Fibroblast of skin of abdomen (primary cell): ENCODE data around the gene MYL11.

ENCODE experiments used
- DNase-seq: peaks from one replicate; pipeline ENCODE4 v3.0.0-alpha.2; 2013

The MYL11 gene

GRCh38 chr16:30354423-30355143 is 20.0 kb upstream of the MYL11 start:
- DNase-seq: no peak

DNA sequence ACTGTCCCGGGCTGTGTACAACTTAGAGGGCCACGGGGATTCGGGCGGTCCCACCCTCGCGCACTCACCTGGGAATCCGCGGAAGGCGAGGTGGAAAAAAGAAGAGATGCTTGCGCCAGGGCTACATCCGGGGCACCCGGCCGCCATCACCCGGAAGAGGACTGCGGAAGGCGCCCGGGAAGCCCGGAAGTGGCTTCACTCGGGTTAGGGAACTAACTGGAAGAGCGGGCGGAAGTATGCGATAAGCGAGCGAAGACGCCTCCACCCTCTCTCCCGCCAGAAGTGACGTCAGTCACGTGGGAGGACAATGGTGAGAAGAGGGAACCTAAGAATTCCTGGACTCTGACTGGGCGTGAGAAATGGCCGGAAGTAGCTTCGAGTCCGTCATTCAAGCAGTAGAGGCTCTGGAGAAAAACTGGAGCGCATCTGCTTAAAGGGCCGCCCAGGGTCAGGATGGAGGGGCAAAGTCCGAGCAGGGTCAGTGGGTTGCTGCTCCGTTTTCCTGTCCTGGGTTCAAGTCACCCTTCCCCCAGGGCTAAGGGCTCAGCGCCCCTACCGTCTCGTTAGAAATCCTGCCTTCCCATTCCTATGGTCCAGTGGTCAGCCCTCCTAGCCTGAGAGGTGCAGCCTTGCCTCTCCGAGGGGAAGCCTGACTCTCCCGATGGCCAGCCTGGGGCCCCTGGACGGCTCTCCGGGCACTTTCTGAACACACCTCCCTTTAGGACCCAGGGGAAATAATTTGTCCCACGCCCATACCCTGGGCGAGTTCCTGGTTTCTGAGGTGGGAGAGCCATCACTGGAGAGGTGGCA is 19.3 kb upstream of the MYL11 start, which contains the start of gene CD2BP2:
Gene CD2BP2 (minus strand): TSS at position 165 of the 810 bp plus-strand sequence. CDS start 627 bp downstream, outside the sequence.
- DNase-seq: peak; percentile 100

- DNase-seq: no peak
These were observed 18.7 kb upstream of the MYL11 start for GRCh38 chr16:30355954-30356308.

DNA sequence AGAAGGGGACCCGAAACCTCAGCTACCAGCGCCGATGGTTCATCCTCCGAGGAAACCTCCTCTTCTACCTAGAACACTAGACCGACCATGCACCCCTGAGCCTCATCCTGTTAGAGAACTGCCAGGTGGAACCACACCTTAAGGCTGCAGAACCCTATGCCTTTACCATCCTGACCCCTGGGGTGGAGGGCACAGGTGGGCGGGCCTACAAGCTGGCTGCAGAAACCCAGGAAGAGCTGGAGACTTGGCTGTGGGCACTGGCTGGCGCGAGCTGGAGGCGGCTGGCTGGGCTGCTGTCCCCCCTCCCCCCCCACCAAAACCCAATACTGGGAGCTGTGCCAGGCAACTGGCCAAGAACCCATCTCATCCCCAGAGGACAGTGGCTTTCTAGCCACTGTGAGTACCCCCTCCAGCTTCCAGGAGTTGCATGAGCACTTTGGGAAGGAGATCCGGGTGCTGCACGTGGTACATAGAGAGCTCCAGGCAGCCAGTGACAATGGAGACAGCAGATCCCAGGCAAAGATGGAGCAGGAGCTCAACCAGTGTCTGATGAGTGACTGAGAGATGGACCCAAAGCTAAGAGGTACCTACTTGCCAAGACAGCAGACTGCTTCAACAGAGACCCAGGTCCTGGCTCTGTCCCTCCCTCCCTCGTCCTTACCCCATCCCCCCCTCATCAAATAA is 18.1 kb upstream of the MYL11 start:
- no peak for DNase-seq

DNA sequence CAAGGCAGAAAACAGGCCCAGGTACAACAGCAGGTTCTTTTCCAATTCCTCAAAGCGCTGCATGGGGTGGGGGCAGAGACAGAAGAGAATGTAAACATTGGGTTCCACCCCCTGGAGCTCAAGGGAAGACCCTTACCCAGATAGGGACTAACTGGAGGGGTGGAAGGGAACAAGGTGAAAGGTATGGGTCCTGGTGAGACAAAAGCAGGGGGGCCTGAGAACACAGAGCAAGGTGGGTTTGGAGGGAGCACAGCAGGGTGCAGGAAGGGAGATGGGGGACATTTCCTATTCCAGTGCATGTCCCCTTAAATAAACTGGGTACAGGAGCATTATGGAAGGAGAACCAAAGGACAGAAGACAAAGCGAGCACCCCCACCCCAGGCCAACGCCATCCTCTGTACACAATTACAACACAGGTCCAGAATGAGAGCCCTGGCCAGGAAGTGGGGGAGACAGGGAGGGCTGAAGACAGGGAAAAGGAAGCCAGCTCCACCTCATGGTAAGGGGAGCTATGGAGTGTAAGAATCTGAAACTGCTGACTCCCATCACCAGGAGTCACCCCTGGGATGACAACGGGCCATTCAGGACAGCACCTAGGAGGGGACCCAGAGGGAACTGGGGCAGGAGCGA is 17.4 kb upstream of the MYL11 start:
- DNase-seq: no peak

DNA sequence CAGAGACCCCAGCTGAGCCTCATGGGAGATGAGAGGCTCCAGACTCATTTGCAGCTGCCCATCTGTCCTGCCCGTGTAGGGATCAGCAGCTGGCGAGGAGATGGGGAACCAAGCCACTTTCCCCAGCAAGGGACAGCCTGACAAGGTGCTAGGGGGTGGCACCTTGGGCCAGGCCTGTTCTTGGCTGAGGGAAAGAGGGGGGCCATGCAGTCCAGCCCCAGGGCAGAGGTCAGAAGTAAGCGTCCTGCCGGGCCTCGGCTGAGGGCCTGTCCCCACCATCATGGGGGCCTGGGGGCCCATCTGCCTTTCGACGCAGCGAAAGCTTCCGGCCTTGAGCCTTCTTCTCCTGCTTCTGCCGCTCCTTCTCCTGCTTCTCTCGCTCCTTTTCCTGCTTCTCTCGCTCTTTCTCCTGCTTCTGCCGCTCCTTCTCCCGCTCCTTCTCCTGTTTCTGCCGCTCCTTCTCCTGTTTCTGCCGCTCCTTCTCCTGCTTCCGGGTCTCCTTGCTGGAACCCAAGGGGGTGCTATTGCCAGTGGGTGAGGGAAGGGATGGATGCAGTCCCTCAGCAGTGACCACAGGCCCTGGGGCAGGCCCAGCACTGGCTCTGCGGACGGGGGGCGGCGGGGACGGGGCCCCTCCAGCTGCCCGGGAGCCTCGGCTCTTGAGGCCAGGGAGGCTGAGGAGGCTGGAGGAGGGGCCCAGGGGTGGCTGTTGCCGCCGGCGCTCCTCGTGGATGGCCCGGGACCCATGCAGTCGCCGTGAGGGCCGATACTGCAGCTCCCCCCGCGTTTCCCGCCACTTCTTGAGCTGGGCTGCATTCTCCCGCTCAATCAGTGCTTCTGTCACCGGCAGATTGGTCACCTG is 16.7 kb upstream of the MYL11 start:
- no peak for DNase-seq

DNA sequence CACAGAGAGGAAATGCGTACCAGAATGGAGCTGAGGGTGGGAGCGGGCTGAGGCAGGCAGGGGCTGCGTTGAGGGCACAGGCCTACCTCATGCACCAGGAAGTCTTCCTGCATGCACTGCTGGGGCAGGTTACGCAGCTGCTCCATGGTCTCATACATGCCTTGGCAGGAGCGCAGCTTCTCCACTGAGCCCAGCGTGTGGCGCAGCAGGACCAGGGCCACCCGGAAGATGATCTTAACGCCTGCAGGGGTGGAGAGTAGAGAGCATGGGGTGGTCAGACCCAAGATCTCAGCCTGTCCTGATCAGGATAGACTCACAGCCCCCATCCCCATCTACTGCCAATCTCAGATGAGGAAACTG is 16.0 kb upstream of the MYL11 start:
- no peak for DNase-seq

DNA sequence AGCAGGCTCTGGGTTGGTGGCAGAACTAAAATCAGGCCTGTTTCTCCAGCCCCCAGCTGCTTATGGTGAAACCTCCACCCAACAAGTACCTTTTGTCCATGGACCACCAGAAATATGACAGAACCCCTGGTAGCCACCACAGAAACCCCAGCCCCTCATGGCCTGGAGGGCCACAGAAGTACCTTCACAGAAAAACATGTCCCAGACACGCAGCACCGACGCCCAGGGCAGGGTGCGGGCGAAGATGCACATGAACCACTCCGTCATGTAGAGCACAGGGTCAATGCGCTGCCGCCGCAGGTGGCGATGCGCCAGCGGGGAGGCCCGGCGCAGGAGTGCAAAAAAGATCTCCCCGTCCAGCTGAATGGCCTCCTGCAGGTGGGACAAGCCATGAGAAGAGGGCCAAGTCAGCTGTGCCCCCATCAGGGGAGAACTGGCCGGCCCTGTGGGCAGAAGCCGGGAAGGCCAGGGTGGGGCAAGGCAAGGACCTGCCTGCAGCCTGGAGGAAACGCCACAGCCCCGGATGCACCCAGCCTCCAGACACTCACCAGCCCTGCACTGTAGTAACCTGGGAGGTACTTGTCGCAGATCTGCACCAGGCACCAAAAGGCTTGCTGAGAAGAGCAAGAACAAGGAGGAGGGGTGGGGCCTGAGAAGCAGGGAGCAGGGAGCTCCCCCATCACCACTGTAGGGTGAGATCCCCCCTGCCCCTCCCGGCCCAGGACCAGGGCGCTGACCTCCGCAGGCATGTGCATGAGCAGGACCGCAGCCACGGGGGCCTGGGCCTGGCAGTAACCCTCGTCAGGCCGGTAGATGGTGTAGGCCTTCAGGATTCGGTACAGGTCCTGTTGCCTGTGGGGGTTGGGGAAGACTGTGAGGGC is 15.4 kb upstream of the MYL11 start:
- DNase-seq: no peak

DNA sequence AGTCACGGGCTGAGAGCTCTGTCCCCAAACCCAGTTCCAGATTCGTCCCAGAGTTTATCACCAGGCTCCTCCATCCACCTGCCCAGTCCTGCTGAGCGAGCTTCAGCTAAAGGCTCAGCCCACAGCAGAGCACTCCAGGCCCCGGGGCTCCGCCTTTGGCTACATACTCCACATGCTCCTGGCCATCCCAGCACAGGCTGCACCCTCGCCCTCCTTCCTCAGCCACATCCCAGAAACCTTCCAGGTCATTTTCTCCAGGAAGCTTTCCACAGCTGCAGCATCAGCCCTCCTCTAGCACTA is 14.8 kb upstream of the MYL11 start:
- DNase-seq: no peak

GRCh38 chr16:30361180-30361579 is 13.4 kb upstream of the MYL11 start:
- DNase-seq: no peak

- no peak for DNase-seq
These were observed 9.4 kb upstream of the MYL11 start for GRCh38 chr16:30365200-30365599.

DNA sequence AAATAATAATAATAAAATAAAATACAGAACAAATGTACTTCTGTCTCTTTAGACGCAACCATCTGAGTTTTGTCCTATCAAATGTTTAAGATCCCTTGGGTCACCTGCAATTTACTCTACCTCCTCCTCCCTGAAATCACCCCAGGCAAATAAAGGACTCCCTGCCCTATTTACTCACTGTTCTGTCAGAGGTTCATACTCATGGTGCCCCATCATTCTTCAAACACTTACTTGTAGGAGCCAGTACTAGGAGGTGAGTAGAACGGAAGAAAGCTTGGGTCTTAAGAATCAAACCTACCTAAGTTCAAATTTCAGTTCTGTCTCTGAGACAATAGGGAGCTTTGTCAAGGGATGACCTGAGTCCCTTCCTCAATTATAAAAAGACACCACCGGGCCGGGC is 8.1 kb upstream of the MYL11 start:
- DNase-seq: no peak

DNA sequence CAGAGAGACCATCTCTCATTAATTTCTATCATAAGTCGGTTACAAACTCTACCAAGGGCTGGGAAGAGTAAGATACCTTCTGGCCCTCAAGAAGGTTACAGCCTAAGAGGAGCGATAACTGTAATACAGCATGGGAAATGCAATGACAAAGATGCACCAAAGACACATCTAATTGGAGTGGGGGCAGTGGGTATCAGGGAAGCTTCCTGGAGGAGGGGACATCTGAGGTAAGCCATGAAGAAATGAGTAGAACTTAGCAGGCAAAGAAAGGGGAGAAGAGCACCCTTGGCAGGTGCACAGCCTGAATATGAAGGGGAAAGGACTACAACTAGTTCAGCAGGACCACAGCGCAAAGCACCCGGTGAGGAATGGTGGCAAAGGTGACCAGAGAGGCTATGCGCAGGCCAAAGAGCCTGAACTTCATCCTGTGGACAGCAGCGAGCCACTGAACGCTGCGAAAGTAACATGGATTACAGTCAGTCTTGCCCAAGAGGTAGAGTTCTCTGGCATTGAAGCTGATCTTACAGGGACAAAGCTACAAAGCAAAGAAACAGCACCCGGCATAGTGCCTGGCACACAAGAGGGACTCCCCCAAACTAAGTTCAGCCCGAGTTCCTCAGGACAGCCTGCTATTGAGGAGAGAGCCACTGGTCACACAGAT is 7.1 kb upstream of the MYL11 start:
- DNase-seq: no peak

DNA sequence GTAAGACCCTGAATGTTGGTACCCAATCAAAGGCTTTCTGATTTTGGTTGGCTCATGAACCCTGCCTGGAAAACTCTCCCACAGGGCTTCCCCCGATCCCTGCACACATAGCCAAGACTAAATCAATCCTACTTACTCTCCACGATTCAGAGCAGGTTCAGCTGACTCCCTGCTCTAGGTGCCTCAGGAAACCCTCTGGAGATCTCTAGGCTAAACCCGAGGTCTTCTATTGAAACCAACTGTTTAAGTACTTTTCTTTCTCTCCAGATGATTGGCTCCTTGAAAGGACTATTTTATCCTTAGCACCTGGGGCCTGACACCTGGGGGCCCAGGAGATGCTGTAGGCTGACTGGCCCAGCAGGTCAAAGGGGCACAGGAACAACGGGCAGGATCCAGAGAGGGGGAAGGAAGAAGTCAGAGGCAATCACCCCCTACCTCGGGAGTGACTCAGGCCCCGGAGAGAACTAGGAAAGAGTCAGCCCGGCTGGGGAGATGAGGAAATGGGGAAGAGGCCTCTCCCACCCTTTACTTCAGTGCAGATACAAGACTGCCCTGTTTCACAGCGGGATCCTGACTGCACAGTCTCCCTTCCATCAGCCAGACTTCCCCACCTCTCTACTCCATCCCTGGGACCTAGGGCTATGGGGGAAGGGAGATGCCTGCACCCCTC is 6.3 kb upstream of the MYL11 start:
- DNase-seq: peak; percentile 33

DNA sequence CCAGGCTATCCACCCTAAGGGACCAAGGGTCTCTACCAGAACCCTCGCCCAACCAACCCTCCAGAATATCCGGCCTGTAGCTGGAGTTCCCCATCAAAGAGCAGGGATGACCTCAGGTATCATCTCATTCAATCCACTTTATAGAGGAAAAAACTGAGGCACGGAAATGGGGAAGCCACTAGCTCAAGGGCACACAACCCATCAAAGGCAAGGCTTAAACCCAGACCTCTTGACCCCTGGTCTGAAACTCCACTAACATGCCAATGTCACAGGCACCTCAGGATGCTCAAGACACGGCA is 5.9 kb upstream of the MYL11 start:
- DNase-seq: no peak

DNA sequence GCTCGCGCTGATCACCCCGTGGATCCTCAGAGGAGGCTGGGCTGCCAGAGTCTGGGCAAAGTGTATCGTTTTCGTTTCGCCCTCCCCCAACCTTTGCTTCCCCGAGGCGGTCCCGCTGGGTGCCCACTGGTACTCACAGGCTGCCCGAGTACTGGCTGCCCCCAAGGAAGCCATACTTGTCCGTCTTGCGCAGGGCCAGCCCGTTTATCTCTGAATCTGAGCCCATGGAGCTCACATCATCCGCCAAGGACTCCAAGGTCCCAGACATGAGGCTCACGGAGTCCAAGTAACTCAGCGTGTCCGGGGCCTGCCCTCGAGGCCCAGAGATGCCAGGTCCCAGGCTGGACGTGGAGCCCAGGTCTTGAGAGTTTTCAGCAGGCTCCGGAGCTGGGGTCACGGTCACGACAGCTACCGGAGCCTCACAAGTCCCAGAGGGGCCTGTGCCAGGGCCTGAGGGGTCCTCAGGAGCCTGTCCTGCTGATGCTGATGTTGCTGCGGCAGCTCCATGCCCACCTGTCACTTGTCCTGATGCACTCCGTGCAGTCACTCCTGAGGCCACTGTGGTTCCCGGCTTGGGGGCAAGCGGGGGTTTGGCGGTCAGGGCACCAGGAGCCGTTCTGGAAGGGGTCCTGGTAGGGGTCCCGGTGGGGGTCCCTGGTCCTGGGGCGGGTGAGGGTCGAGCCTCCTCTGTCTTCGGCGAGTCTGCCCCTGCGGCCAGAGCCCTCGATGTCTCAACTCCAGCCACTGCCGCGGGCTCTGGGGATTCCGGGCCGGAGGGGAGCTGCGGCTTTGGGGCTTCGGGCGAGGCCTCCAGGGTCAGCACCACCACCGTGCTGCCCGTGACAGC is 5.3 kb upstream of the MYL11 start:
- no peak for DNase-seq

- DNase-seq: no peak
These were observed 4.6 kb upstream of the MYL11 start for GRCh38 chr16:30369938-30370455.

DNA sequence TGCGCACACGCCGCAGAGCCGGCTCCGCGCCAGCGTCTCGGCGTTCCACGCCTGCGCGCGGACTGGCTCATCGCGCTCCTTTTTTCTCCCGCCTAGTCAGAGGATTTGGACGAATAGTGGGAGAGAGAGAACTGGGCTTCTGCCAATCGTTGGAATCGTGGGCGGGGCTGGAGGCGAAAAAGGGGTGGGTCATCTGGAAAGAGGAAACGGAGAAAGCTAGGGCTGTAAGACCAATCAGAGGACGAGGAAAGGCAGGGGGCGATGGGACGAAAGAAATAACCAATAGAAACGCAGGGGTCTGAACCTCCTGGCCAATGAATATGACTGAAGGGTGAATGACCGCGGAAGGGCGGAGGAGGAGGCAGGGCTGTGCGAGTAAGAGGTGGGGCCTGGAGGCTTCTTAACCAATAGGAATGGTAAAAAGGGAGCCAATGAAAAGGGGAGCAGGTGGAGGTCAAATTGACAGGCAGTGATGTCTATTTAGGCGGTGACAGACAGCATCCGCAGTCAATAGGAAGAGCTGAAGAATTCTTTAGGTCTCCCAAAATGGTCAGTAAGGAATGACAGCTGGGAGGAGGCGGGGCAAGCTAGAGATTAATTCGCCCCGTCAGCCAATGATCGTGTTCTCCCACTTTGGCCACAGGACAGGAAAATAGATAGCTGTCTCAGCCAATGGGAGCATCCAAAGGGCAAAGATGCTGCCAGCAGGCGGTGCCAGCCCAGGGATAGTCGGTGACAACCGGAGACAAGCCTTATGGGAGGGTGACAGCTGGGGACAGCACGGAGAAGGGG is 4.0 kb upstream of the MYL11 start, which contains the start of gene TBC1D10B:
Gene TBC1D10B (minus strand): TSS at position 39 of the 792 bp plus-strand sequence. CDS start 311 bp downstream, outside the sequence.
- peak; percentile 100 for DNase-seq
